Left lung (tissue), 10 donors: ENCODE measurements around the gene VGLL2. TPM values are rescaled to one million over a fixed set of nuclear protein-coding genes. Genes with fewer than 3 reads are reported as not detected.

Experiments used
- ATAC-seq: fragments of 200-7000 bp; cut with Tn5 transposase; one replicate; pipeline ENCODE4 v1.9.1; 2020; ENCODE audit warnings: moderate library complexity
- DNase-seq, 4 donors: peaks; one replicate each; pipeline ENCODE4 v3.0.0-alpha.2; 2013 to 2020
- H3K27ac ChIP-seq, 2 donors: fragments of 200-600 bp; sonication (generic) in 1 of 2; one replicate each; pipeline versions ENCODE4 v1.5.0 to v1.8.0; 2020 to 2021
- H3K27me3 ChIP-seq, 2 donors: fragments of 200-600 bp; sonication (generic) in 1 of 2; one replicate each; pipeline versions ENCODE4 v1.5.0 to v1.8.0; 2020 to 2021
- H3K36me3 ChIP-seq, 2 donors: fragments of 200-600 bp; sonication (generic) in 1 of 2; one replicate each; pipeline versions ENCODE4 v1.5.0 to v1.8.0; 2020 to 2021
- H3K4me1 ChIP-seq, 2 donors: fragments of 200-600 bp; one replicate each; pipeline ENCODE4 v1.8.0; 2021
- H3K4me3 ChIP-seq, 2 donors: fragments of 200-600 bp; sonication (generic) in 1 of 2; one replicate each; pipeline versions ENCODE4 v1.5.0 to v1.8.0; 2020 to 2021; ENCODE audit warnings: mild to moderate bottlenecking in 1 of 2
- H3K9me3 ChIP-seq, 2 donors: fragments of 200-600 bp; sonication (generic) in 1 of 2; one replicate each; pipeline versions ENCODE4 v1.5.0 to v1.8.0; 2020 to 2021
- intact Hi-C, 2 donors: fragments of 100-400 bp; cut with DNase I; formaldehyde crosslinking; loops; one replicate each; pipeline versions ENCODE4 v1.11.2 to v1.14.2; 2022
- polyA plus RNA-seq, 6 donors: library from polyadenylated mRNA; unstranded; fragments of 120-200 nt; gene quantifications; one replicate each; pipeline ENCODE4 v1.2.1, GENCODE V29; 2013; ENCODE audit not compliant: insufficient read length in 6 of 6
- total RNA-seq, 2 donors: library from RNA; stranded (reverse); fragmentation: NEBNext Ultra II Directional; extraction: Animal tissue kit (Norgen Biotek cat#: 25700); gene quantifications; one replicate each; pipeline ENCODE4 v1.2.1, GENCODE V29; 2021
- TF ChIP-seq, protein P1 (sequence below), 2 donors: fragments of 200-600 bp; sonication (generic) in 1 of 2; IDR thresholded peaks; one replicate each; pipeline versions ENCODE4 v1.5.0 to v1.8.0; 2021; ENCODE audit warnings: antibody characterized with exemption in 2 of 2
- donor health status: DM: no; HTN: yes; CAD: no.
- donor health status: DM: no; HTN: no; CAD: no.

VGLL2 gene
- total and polyA plus RNA-seq, 8 donors, result not detected

DNA sequence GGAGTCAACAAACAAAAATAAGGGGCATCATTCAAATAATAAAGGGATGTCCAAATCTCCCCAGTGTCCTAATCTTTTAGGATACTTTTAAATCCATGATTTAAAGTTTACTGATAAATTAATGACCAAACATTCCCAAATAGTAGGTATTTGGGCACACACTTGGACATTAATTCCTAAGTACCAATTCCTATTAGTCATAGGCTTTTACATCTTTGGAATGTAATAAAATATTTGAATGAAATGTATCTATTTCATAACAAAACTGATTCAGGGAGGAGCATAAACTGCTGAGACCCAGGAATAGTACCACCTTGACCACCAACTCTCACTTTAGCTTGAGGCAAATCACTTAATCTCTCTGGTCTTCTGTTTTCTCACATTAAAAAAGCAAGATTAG lies 44.3 kb downstream of the VGLL2 start:
- intact Hi-C loops, result no loop called here
- H3K36me3 ChIP-seq, result no peaks in the 10 kb centered on the region
- H3K27me3 ChIP-seq, result no peaks in the 10 kb centered on the region
- DNase-seq (no peak), ATAC-seq (no peak)
- H3K9me3 ChIP-seq, result no peaks in the 10 kb centered on the region
- TF ChIP-seq, protein P1, sequence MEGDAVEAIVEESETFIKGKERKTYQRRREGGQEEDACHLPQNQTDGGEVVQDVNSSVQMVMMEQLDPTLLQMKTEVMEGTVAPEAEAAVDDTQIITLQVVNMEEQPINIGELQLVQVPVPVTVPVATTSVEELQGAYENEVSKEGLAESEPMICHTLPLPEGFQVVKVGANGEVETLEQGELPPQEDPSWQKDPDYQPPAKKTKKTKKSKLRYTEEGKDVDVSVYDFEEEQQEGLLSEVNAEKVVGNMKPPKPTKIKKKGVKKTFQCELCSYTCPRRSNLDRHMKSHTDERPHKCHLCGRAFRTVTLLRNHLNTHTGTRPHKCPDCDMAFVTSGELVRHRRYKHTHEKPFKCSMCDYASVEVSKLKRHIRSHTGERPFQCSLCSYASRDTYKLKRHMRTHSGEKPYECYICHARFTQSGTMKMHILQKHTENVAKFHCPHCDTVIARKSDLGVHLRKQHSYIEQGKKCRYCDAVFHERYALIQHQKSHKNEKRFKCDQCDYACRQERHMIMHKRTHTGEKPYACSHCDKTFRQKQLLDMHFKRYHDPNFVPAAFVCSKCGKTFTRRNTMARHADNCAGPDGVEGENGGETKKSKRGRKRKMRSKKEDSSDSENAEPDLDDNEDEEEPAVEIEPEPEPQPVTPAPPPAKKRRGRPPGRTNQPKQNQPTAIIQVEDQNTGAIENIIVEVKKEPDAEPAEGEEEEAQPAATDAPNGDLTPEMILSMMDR (IDR thresholded peaks at IDR 0.05), result no peak
- H3K27ac ChIP-seq, result no peak overlapping the region
- H3K4me3 ChIP-seq, result no peak overlapping the region
- no peaks in the 10 kb centered on the region for H3K4me1 ChIP-seq

DNA sequence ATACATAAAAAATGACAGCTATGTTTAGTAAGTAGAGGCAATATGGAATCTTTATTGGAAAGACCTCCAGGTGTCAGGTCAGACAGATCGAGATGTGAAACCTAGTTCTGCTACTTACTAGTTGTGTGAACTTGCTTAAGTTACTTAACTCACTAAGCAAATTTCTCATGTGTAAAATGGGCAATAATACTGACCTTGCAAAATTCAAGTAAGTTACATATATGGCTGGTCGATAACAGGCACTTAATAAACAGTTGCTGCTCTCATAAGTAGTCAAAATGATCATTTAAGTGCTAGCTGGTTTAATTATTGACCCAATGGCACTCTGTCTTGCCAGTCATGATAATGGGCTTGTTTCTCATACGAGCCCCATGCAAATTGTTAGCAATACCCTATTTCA lies 46.0 kb downstream of the VGLL2 start:
- Histone ChIP-seq H3K4me1 (no peaks in the 10 kb centered on the region), H3K36me3 (no peaks in the 10 kb centered on the region), H3K27me3 (no peaks in the 10 kb centered on the region), H3K4me3 (no peak overlapping the region), H3K27ac (no peak overlapping the region), H3K9me3 (no peaks in the 10 kb centered on the region)
- ATAC-seq, result no peak
- DNase-seq, result no peak
- intact Hi-C loops, result no loop called here
- TF ChIP-seq, protein P1 (IDR thresholded peaks at IDR 0.05), result no peak

DNA sequence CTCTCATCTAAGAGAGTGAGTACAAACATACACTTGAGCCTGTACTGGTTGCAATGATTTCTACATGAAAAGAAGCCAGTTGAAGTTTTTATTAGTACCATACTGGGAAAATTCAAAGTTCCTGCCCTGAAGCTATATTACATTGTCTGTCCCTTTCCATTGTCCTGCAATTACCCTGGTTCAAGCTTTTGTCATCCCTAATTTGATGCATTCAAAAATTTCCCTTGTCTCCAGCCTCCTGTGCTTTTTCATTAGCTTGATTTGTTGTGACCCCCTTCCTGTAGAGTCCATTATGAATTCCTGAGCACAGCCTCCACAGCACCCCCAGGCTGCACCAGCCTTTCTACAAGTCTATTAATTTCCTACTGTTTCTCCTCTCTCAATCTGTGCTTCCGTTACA lies 46.4 kb downstream of the VGLL2 start:
- H3K4me3 ChIP-seq, result no peak overlapping the region
- no peaks in the 10 kb centered on the region for H3K9me3 ChIP-seq
- ATAC-seq (no peak), DNase-seq (no peak)
- H3K4me1 ChIP-seq, result no peaks in the 10 kb centered on the region
- TF ChIP-seq, protein P1 (IDR thresholded peaks at IDR 0.05), result no peak
- intact Hi-C loops, result no loop called here
- no peaks in the 10 kb centered on the region for H3K36me3 ChIP-seq
- no peaks in the 10 kb centered on the region for H3K27me3 ChIP-seq
- no peak overlapping the region for H3K27ac ChIP-seq

DNA sequence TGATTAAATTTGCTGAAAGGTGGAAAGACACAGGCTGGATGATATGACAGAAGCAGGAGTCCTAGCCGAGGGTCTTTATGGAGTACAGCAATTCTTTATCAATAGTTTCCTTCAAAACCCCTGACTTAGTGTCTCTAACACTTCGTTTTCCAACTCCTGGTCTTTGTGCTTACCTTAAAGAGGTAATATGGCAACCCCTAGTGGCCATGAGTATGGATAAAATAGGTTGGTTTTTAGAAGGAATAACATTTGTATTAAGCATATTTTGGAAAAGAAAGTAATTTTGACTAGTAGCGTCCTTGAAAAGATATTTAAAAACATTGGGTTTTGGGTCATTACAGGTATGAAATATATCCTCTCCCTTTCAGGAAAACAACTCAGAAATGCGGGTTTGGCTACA lies 51.9 kb downstream of the VGLL2 start:
- ATAC-seq, result no peak
- no peak overlapping the region for H3K27ac ChIP-seq
- no peaks in the 10 kb centered on the region for H3K36me3 ChIP-seq
- H3K9me3 ChIP-seq, result no peaks in the 10 kb centered on the region
- TF ChIP-seq, protein P1 (IDR thresholded peaks at IDR 0.05), result peak in 1 of 2 donors; percentile 20
- H3K4me1 ChIP-seq, result no peaks in the 10 kb centered on the region
- intact Hi-C loops, result no loop called here
- H3K4me3 ChIP-seq, result no peak overlapping the region
- no peaks in the 10 kb centered on the region for H3K27me3 ChIP-seq
- peak in 1 of 4 donors; percentile 13 for DNase-seq

Other genes with a start within 250 kb of the VGLL2 start
- 100 to 1,000 TPM in 1 of 2 donors, 10 to 100 TPM in 1; 80.2 to 305 TPM for gene ROS1, start 160.4 kb downstream of the VGLL2 start, total RNA-seq
- 10 to 100 TPM; 21.2 to 97.5 (median 29.6) TPM for gene ROS1, start 160.4 kb downstream of the VGLL2 start, polyA plus RNA-seq
- 10 to 100 TPM; 20.8 to 55.8 TPM for gene DCBLD1, start 217.1 kb downstream of the VGLL2 start, total RNA-seq
- 10 to 100 TPM; 28.2 to 49.3 (median 35.8) TPM for gene DCBLD1, start 217.1 kb downstream of the VGLL2 start, polyA plus RNA-seq